ENCODE measurements around the gene GORASP2. TPM values are rescaled to one million over a fixed set of nuclear protein-coding genes. Genes with fewer than 3 reads are reported as not detected.

The GORASP2 gene
- total RNA-seq, 4 donors from 2014 or later: 28.6 to 47.4 (median 36.0) TPM

DNA sequence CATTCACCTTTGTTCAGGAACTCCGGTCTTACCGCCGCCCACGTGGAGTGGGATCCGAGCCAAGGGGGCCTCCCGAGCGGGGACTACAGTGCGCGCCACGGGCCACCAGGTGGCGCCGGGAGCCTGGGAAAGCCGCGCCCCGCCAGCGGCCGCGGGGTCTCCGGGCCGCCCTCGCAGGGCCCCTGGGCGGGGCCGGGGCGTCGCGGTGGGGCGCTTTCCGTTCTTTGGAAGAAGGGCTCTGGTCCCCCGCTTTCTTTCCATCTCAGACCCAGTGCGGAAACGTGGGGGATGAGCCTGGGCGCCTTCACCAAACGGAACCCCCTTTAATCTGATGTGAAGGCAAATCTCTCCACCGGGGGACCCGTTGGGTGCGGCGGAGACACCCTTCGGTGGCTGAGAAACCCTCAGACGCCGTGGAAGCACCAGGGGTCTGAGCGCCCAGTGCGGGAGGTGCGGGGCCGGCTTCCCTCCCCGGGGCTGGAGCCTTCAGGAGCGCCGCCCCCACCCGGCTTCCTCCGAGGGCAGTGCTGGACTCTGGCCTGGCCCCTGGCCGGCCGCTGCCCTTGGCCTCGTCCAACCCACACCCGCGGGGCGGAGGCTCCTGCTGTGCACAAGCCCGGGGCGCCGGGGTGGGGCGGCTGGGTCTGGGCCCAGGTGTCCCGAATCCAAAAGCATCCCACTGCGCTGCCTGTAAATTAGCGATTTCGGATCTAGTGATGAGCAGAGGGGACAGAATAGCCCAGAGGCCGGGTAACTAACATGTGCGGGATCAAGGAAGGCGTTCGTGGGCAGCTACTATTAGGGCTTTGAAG lies 44.6 kb downstream of the GORASP2 start:
- no peak for TF ChIP-seq CTCF (IDR thresholded peaks at IDR 0.05; ENCODE audit: low read depth)

DNA sequence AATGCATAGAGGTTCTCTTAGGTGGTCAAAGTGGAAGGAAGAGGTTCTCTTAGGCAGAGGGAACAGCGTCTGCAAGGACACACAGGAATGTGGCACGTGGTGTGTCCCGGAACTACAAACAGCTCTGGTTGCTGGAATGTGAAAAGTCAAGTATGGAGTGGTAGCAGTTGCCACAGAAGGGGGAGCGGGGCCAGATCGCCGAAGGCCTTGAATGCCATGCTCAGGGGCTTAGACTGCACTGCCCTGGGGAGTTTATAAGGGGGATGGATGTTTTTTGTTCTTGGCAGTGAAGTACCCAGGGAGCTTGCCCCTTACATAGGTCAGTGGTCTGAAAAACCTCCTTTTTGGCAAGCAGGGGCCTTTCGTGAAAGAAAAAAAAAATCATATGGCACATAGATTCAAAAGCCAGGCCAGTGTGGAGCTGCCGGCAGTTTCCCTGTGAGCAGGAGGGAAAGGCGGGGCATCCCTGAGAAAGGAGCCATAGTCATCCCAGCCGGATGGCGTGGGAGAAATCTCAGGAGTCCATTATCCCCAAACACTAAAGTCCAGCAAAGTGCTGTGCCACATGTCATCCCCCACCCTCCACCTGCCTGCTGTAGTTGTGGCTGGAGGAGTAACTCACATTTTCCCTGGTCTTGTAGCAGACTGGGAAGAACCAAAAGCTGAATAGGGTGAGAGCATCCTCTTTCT lies 45.4 kb downstream of the GORASP2 start:
- no peak for TF ChIP-seq CTCF (IDR thresholded peaks at IDR 0.05; ENCODE audit: low read depth)

DNA sequence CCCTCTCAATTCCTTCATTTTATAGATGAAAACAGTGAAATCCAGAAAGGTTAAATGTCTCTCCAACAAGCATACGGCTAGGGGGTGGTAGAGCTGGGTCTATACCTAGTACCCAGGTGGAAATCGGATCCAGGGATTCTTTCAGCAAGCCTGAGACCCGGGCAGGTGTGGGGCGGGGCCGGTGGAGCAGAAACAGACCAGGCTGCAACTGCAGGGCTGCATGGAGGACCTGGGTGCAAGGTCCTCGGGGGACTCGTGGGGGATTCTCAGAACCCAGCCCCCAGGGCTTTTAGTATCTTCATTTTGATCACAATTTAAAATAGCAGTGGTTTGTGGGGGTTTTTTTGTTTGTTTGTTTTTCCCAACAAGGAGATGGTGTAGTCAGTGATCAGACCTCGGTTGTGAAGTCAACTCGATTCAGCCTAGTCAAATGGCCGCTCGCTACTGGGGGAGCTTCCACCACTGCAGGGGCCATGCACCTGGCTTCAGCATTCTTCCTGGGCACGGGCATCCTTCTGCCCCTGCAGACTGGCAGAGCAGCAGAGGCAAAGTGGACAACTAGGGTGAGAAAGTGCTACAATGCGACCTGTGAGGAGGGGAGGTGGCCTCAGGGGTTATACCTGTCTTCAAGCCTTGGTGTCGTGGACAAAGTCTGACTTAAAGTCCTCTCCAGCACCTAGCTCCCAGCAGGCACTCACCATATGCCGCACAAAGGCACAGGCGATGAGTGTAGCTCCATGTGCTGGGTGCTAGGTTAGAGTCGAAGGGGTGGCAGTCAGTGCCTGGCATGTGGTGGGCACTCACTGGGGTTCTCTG lies 46.3 kb downstream of the GORASP2 start:
- no peak for TF ChIP-seq CTCF (IDR thresholded peaks at IDR 0.05; ENCODE audit: low read depth)

- TF ChIP-seq CTCF (IDR thresholded peaks at IDR 0.05; ENCODE audit: low read depth): no peak
Observed at GRCh38 chr2:170975943-170976270, 46.9 kb downstream of the GORASP2 start.

- no peak for TF ChIP-seq CTCF (IDR thresholded peaks at IDR 0.05; ENCODE audit: low read depth)
Observed at GRCh38 chr2:170984079-170984478, 55.0 kb downstream of the GORASP2 start.

GRCh38 chr2:170985407-170985806 lies 56.4 kb downstream of the GORASP2 start:
- no peak for TF ChIP-seq CTCF (IDR thresholded peaks at IDR 0.05; ENCODE audit: low read depth)
